NCI-H1436 treated with DMSO at 0.1 percent for 48 hours (cell line): ENCODE data around the gene SPARCL1.
A peak's percentile ranks its signal among the peaks of the same experiment; 100 is the strongest.

Experiments
- DNase-seq: peaks from one replicate; lab custom pipeline; 2025; lab: John Stamatoyannopoulos, UW

SPARCL1 gene

GRCh38 chr4:87541521-87541920 lies 12.3 kb upstream of the SPARCL1 start:
- no peak for DNase-seq

GRCh38 chr4:87540146-87541058 lies 11.2 kb upstream of the SPARCL1 start:
- no peak for DNase-seq

- no peak for DNase-seq
Observed at GRCh38 chr4:87532907-87533306, 3.7 kb upstream of the SPARCL1 start.

GRCh38 chr4:87532109-87532508 lies 2.9 kb upstream of the SPARCL1 start:
- no peak for DNase-seq

GRCh38 chr4:87531621-87532020 lies 2.4 kb upstream of the SPARCL1 start:
- no peak for DNase-seq

- DNase-seq, result no peak
Observed at GRCh38 chr4:87530868-87531267, 1.7 kb upstream of the SPARCL1 start.

- no peak for DNase-seq
Observed at GRCh38 chr4:87530229-87530628, 1.1 kb upstream of the SPARCL1 start.

GRCh38 chr4:87527431-87528220 lies 1.6 kb downstream of the SPARCL1 start:
- DNase-seq, result no peak

GRCh38 chr4:87525636-87526295 lies 3.4 kb downstream of the SPARCL1 start:
- DNase-seq, result no peak

GRCh38 chr4:87524456-87524855 lies 4.7 kb downstream of the SPARCL1 start:
- DNase-seq, result no peak

GRCh38 chr4:87523307-87523706 lies 5.9 kb downstream of the SPARCL1 start:
- DNase-seq, result no peak

GRCh38 chr4:87521757-87522374 lies 7.3 kb downstream of the SPARCL1 start:
- DNase-seq, result peak; percentile 63

GRCh38 chr4:87521319-87521718 lies 7.9 kb downstream of the SPARCL1 start:
- no peak for DNase-seq

GRCh38 chr4:87517621-87518020 lies 11.6 kb downstream of the SPARCL1 start:
- DNase-seq, result no peak

- DNase-seq, result no peak
Observed at GRCh38 chr4:87516683-87517082, 12.5 kb downstream of the SPARCL1 start.

GRCh38 chr4:87512400-87512799 lies 16.8 kb downstream of the SPARCL1 start:
- no peak for DNase-seq

GRCh38 chr4:87511500-87511899 lies 17.7 kb downstream of the SPARCL1 start:
- DNase-seq, result no peak

GRCh38 chr4:87510747-87511146 lies 18.4 kb downstream of the SPARCL1 start:
- DNase-seq, result no peak

- DNase-seq, result no peak
Observed at GRCh38 chr4:87506974-87507701, 22.0 kb downstream of the SPARCL1 start.

GRCh38 chr4:87505862-87506261 lies 23.3 kb downstream of the SPARCL1 start:
- DNase-seq, result no peak

- no peak for DNase-seq
Observed at GRCh38 chr4:87502580-87503238, 26.5 kb downstream of the SPARCL1 start.
